NCI-H510A treated with DMSO at 0.1 percent for 48 hours (cell line): ENCODE data around the gene RBMS3.
"Not testable (repeated sequence)": the region's sequence is repeated elsewhere in the genome, so short reads cannot be mapped to it uniquely, and the experiment has no call there.

Experiments used
- DNase-seq: peaks from one replicate; lab custom pipeline; 2025; lab: John Stamatoyannopoulos, UW

The RBMS3 gene

DNA sequence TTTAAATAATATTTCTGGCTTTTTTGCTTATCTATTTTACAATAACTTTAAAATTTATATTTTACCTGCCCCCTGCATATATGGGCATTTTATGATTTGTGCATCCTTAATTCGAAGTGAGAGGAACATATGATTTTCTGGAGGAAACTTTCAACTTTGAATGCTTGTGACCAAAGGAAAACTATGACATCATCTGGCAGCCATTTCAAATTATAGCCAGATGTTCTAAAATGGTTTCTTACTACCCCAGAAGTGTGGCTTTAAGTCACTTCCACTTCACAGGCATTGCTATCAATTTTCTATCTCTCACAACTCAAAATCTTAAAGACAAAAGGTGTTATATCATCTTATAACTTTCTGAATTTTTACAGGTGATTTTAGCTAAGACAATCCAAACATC is 508.8 kb downstream of the RBMS3 start:
- DNase-seq = no peak

DNA sequence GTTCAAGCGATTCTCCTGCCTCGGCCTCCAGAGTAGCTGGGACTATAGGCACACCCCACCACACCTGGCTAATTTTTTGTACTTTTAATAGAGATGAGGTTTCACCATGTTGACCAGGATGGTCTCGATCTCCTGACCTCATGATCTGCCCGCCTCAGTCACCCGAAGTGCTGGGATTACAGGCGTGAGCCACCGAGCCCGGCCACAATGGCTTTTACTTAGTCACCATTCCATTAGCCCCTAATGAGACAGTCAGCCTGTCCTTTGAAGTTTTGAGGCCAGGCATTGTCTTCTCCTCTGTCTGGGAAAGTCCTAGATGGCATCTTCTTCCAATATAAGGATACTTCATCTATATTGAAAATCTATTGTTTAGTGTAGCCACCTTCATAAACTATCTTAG is 515.9 kb downstream of the RBMS3 start:
- no peak for DNase-seq

DNA sequence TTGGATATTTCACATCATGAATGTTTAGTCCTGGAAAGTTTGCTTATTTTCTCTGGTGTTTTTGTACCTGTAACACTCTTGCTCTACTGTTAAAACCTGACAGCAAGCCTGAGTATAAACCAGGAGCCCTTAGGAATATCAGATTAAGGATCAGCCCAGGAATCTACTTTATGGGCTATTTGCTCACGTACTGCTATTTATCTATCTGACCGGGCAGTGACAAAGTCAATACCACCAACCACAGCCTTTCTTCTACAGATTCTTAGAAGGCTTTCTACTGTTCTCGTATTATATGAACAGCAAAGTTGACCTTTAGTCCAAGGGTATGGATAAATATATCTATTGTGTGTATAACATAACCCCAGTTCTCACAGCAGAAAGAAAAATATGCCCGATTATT is 521.2 kb downstream of the RBMS3 start:
- no peak for DNase-seq

DNA sequence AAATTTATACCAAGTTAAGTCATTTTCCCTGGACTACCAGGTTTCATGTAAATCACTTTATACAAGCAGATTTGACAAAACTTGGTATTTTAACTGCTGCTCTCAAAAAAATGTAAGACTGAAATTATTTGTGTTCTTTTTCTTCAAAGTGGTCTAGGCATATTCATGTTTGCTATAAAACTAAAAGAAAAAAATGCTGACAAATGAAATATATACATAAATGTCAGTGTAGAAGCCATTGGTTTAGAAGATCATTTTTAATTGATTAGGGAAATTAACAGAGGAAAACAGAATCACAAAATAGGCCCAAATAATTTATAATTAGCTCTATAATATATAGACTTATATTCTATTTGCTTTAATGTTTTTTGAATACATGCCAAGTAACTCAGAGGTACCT is 523.2 kb downstream of the RBMS3 start:
- DNase-seq = no peak

DNA sequence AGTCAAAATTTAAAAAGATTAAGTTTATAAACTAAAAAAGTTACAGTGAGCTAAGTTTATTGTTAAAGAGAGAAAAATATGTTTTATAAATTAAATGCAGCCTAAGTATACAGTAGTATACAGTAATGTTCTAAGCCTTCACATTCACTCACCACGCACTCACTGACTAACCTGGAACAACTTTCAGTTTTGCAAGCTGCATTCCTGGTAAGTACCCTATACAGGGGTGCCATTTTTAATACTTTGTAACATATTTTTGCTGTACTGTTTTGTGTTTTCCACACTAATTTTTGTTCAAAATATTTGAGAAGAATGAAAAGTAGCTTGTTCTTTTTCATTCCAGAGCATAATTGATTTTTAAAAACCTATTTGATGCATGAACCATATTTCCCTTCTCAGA is 524.9 kb downstream of the RBMS3 start:
- no peak for DNase-seq

DNA sequence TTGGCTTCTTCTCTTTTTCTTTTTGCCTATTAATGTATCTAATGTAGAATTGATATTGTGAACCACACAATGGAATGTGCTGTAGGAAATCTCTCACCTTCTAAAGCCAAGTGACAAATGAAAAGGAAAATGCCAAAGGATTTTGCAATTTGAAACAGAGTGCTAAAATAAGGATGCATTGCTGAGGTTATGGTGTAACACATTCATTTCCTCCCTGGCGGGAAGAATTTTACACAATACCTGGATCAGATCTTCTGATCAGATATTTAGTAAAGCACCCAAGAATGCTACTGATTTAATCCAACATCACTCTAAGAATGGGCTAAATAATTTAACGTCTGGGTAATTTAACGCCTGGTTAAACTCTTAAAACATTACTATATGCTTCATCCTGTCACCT is 527.5 kb downstream of the RBMS3 start:
- DNase-seq = not testable (repeated sequence)

DNA sequence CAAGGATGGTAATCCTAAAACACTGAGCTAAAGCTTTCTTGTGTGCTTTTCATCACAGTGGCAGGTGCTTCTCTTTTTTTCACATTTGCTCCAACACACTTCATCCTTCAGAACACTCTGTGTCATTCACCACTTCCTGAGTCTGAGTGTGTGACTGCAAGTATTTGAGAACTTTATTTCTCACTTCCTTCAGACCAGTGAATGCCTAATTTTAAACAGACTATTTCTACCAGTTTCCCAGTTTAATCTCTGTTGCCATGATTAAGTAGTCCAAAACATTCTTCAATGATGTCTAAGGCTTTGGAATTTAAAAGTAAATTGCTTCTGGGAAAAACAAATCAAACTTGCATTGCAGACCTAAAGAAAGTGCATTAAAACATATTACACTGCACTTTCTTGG is 541.2 kb downstream of the RBMS3 start:
- DNase-seq = no peak

DNA sequence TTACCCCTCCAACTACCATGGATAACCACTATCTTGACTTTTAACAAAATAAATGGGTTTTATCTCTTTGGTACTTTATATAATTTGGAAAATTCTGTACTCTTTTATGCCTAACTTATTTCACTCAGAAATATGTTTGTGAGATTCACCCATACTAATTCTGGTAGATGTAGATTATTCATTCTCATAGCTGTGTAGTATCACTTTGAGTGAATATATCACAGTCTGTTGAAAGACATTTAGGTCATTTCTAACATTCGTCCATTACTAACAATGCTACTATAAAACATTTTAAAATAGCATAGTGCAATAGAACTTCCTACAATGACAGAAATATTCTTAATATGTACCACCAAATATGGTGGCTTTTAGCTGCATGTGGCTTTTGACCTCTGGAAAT is 542.4 kb downstream of the RBMS3 start:
- DNase-seq = no peak

DNA sequence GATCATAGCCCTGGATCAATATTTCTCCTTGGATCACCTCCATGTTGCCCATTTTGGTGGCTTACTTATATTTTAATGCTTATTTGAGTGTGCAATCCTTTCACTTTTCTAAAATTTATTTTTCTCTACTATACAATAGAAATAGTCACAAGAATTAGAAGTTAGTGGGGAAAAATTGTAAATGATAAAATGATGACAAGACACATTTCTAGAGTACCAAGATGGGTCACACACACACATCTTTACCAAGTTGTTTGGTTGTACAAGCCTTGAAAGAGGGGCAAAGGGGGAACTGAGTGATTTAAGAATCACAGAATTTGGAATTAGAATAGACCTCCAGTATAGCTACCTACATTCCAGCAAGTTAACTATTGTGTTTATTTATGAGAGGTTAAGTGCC is 545.8 kb downstream of the RBMS3 start:
- no peak for DNase-seq

DNA sequence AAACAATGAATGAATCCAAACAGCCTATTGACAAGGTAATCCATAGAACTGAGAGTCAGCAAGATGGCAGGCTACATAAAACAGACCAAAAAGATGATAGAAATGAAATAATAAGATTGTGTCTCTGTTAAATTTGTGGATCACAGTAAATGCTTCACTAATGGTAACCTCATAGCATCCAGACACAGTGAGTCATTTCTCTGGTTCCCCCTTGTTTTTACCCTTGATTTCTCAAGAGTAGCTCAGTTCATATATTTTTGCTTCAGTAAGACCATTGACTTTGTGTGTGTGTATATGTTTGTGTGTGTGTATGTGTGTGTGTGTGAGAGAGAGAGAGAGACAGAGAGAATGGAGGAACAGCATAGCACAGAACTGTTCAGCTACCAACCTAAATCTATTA is 546.9 kb downstream of the RBMS3 start:
- no peak for DNase-seq

DNA sequence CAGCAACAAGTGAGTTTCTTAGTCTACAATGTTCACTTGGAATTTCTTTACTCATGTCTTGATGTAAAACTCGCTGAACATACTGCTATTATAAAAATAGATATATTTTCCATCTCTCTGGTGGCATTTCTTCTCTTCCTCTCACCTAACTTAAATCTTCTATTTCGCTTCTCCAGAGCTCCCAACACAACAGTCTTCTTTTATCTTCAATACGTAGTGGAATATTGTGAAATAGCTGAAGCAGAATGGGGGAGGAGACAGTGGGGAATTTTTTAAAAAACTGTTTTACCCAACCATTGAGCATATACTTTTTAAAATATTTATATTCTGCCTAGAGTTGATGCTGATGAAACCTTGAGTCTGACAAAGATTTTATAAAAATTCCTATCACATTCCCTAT is 548.5 kb downstream of the RBMS3 start:
- DNase-seq = no peak

DNA sequence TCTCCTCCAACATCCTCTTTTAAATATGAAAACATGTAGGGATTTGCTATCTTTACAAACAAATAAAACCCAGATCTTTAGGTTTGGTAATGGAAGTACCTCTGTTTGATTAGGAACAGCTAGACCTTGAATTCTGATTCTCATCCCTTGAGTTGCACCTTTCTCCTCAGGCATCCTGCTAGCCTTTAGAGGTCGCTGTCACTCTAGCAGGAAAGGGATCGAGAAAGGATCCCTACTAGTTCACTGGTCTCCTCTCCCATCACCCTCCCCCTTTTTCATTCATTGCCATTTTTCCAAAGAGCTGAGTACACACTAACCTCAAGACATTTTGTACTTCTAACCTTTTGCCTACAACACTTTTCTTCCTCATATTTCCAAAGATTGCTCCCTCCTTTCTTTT is 569.8 kb downstream of the RBMS3 start:
- DNase-seq = no peak

DNA sequence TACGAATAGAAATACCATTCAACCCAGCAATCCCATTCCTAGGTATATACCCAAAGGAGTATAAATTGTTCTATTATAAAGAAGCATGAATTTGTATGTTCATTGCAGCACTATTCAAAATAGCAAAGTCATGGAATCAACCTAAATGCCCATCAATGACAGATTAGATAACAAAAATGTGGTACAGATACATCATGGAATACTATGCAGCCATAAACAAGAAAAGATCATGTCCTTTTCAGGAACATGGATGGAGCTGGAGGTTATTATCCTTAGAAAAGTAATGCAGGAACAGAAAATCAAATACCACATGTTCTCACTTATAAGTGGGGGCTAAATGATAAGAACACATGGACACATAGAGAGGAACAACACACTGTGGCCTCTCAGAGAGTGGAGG is 571.9 kb downstream of the RBMS3 start:
- DNase-seq = no peak

DNA sequence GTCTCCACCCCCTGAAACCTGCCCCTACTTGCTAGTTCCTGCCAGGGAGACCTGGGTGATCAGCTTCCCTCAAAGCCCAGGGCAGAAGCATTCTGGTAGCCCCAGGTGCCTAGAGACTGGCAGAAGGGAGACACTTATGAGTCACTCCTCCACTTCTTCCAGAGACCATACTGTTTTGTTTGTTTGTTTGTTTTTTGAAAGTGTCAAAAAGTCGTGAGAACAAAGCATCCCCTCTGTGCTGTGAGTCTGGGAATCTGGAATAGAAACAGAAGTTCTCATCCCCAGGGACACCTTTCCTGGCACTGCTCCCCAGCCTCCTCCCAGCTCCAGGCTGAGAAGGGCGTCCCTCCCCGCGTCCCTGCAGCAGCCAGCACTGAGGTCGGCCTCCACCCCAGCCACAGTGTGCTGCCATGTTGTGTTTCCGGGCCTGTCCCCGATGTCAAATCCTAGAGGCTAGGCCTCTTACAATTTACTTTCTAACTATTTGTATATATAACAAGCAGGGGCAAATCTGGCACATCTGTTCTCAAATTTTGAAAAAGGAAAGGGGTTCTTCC is 573.0 kb downstream of the RBMS3 start:
- no peak for DNase-seq

DNA sequence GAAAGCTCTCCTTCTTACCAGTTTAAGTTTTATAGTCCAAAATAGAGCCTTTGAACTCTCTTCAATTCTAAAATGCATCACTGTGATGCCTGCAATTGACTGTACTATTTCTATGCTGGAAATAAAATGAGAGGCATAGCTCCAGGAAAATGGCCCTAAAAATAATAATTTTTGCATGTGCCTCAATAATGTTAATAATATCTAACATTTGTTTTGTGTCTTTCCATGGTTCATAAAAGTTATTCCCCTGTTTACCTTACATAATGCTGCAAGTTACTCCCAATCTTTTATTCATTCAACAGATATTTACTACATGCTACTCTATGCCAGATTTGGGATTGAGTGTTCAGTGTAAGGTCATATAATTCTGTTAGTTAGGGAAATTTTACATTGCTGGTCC is 574.0 kb downstream of the RBMS3 start:
- DNase-seq = no peak

DNA sequence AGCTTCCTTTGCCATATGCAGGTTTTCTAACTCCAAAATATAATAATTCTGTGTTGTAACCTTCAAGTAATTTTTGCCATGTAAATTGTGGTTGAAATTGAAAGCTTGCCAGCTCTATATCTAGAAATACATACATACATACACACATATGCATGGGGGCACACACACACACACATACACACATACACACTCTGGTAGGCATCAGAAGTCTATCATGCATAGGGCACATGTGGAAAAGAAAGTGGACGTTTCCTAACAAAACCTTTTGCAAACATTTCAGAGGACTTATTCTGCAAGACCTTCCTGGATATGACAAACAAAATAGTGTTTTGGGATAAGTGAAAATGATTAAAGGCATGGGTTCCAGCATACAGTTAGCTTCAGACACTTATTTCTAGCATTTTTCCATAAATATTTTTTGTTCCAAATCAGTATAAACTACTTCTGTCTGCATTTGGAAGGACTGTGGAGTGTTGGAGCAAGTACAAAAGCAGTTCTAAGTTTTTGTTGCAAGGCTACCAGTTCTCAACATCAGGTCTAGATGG is 578.9 kb downstream of the RBMS3 start:
- no peak for DNase-seq

DNA sequence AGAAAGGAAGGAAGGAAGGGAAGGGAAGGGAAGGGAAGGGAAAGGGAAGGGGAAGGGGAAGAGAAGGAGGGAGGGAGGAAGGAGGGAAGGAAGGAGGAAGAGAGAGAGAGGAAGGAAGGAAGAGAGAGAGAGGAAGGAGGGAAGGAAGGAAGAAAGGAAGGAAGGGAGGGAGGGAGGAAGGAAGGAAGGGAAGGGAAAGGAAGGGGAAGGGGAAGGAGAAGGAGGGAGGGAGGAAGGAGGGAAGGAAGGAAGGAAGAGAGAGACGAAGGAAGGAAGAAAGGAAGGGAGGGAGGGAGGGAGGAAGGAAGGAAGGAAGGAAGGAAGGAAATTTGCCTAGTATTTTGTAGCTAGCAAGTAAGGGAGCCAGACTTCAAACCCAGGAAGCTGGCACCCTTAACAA is 583.9 kb downstream of the RBMS3 start:
- DNase-seq = no peak

DNA sequence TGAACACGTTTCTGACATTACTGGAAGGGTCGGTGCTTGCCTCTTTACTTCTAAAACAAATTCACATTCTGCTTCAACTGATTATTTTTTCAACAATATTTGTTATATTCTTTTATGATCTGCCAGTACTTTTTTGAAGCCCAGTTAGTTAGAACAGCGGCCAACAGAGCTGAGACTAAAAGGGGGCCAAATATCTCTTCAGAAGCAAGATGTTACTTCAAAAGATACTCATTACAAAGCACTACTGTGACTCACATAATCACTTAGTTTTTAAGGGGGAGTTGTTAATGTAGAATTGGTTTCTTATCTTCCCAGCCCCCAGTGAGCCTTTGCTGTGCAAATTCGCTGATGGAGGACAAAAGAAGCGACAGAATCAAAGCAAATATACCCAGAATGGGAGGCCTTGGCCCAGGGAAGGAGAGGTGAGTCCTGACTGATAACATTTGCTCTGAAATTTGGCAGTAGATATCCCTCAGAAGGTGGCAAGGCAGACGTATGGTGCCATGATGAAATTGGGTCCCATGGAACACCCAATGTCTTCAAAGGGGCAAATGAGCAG is 587.8 kb downstream of the RBMS3 start:
- no peak for DNase-seq

DNA sequence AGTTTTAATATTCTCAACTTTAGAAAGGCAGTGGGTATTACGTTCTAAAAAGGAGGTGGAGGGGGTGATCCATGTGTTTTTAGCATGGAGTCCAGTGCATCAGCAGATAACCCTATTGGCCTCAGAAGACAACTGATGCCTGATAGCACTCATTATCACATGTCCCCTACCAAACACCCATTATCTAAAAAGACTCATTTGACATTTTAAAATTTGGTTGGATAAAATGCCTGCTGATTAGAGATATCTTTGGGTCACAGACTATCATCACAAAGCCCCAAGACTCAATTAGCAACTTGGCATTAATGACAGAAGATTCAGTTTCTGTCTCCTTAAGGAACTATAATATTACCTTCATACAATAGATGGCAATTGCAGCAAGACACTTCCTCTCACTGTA is 589.3 kb downstream of the RBMS3 start:
- DNase-seq = no peak

DNA sequence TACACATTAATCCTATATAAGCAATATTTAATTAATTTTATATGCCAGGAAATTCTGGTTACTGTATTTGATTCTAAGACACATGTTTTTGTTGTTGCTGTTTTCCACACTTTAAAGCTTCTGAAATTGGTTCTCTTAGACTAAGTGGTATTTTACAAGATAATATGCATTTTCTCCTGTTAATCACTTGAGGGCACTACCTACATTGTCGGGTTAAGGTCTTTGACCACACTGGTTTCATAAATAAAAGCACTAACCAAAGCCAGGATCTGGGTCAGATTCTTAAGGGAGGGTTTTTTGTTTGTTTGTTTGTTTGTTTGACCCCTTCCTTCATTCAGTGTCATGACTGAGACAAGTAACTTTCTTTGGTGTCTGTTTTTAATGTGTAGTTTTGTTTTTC is 590.2 kb downstream of the RBMS3 start:
- no peak for DNase-seq

DNA sequence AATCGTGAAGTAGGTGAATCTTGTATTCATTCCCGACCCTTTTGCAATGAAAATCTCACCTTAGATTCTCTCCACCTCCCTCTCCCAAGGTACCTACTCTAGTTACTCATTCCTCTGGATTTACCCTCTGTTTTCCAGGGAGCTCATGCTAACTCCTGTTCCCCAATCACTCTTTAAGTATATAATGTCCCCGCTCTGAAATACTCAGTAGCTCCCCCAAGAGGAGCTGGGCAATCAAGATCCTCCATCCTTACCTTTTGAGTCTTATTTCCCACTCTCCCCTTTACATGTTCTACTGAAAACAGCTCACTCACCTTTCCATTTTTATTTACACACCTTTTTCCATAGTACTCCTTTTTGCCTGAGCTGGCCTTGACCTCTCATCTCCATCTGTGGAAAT is 599.9 kb downstream of the RBMS3 start:
- DNase-seq = no peak

DNA sequence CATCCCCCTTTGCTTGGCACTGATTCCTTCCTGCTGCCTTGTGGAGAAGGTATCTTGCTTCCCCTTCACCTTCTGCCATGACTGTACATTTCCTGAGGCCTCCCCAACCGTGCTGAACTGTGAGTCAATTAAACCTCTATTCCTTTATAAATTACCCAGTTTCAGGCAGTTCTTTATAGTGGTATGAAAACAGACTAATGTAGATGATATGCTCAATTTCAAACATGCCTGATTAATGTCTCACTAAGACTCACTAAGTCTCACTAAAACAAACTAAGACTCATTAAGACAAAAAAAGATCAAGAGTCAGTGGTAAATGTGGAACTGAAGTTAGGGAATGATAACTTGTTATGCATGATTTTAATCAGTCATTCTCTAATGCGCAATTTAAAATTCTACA is 606.6 kb downstream of the RBMS3 start:
- no peak for DNase-seq

DNA sequence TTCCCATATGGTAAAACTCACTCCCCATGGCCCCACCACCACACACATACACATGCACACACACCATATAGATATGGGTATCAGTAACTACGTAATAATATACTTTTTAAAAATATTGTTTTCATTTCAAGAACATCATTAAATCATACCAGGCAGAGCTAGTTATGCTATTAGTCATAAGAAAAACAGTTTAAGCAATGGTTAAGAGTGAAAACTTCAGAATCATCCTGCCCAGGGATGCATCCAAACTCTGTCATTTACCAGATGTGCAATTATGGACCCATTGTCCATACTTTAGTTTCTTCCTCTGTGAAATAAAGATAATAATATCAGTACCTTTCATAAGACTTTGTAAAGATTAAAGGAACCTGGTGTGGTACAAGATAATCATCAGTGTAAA is 608.3 kb downstream of the RBMS3 start:
- DNase-seq = no peak

DNA sequence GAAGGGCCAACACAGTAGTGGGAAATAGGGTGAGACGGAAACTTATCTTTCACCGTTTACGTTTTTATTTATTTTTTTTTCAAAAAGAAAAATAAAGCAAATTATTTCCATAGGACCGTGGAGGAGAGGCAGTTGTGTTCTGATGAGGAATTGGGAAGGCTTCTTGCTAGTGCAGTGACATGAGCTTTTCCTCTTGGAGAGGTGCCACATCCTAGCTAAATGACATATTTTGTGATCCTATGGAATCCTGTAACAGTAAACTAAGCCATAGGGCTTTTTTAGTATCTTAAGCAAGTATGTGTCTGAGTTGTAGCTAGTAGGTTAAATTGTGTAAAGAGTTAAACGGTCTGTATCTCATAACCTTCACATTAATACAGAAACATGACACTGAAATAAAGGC is 609.9 kb downstream of the RBMS3 start:
- DNase-seq = no peak
